HG03432 (cell line): ENCODE measurements around the gene RAB3IL1.
"Not testable (repeated sequence)": the region's sequence is repeated elsewhere in the genome, so short reads cannot be mapped to it uniquely, and the experiment has no call there.

Source experiments
- ATAC-seq: cut with Tn5 transposase; IDR thresholded peaks from one replicate; pipeline ENCODE4 v1.9.1; 2021; ENCODE audit warnings: mild to moderate bottlenecking, moderate library complexity; ENCODE audit not compliant: unreplicated experiment

Gene RAB3IL1

GRCh38 chr11:61888590-61888989 lies 28.8 kb downstream of the RAB3IL1 start:
- ATAC-seq, result no peak

GRCh38 chr11:61887839-61888494 lies 29.4 kb downstream of the RAB3IL1 start:
- ATAC-seq, result no peak

- no peak for ATAC-seq
Observed at GRCh38 chr11:61886643-61887042, 30.7 kb downstream of the RAB3IL1 start.

- ATAC-seq, result no peak
Observed at GRCh38 chr11:61885784-61886580, 31.4 kb downstream of the RAB3IL1 start.

GRCh38 chr11:61885166-61885778 lies 32.1 kb downstream of the RAB3IL1 start:
- ATAC-seq, result no peak

GRCh38 chr11:61883947-61884346 lies 33.4 kb downstream of the RAB3IL1 start:
- ATAC-seq, result no peak

GRCh38 chr11:61883327-61883726 lies 34.0 kb downstream of the RAB3IL1 start:
- ATAC-seq, result no peak

- no peak for ATAC-seq
Observed at GRCh38 chr11:61882879-61883278, 34.5 kb downstream of the RAB3IL1 start.

GRCh38 chr11:61882267-61882666 lies 35.1 kb downstream of the RAB3IL1 start:
- not testable (repeated sequence) for ATAC-seq

- ATAC-seq, result no peak
Observed at GRCh38 chr11:61881397-61881796, 36.0 kb downstream of the RAB3IL1 start.

- no peak for ATAC-seq
Observed at GRCh38 chr11:61880454-61880853, 36.9 kb downstream of the RAB3IL1 start.

- no peak for ATAC-seq
Observed at GRCh38 chr11:61880031-61880430, 37.3 kb downstream of the RAB3IL1 start.

- ATAC-seq, result no peak
Observed at GRCh38 chr11:61879152-61879551, 38.2 kb downstream of the RAB3IL1 start.

- no peak for ATAC-seq
Observed at GRCh38 chr11:61875698-61876097, 41.7 kb downstream of the RAB3IL1 start.

GRCh38 chr11:61874853-61875252 lies 42.5 kb downstream of the RAB3IL1 start:
- no peak for ATAC-seq

GRCh38 chr11:61874377-61874809 lies 43.0 kb downstream of the RAB3IL1 start:
- no peak for ATAC-seq

GRCh38 chr11:61873588-61874376 lies 43.6 kb downstream of the RAB3IL1 start:
- ATAC-seq, result no peak

GRCh38 chr11:61872935-61873565 lies 44.3 kb downstream of the RAB3IL1 start:
- no peak for ATAC-seq

- peak; percentile 76 for ATAC-seq
Observed at GRCh38 chr11:61871158-61871597, 46.2 kb downstream of the RAB3IL1 start.

GRCh38 chr11:61870541-61871031 lies 46.8 kb downstream of the RAB3IL1 start:
- no peak for ATAC-seq
